PC-9 (cell line): ENCODE measurements around the gene IP6K3. TPM values are rescaled to one million over a fixed set of nuclear protein-coding genes. Genes with fewer than 3 reads are reported as not detected.

Experiments used
- BruUV-seq: library from RNA; stranded (reverse); fragments of 400-500 nt; replicated peaks from 2 replicates; lab custom pipeline; 2021; lab: Mats Ljungman, UMichigan
- CTCF ChIA-PET: fragments of 300-600 bp; sonication (Branson Sonifier 250); formaldehyde crosslinking; loops from one replicate; lab custom pipeline; 2022; ENCODE audit warnings: antibody characterized with exemption; lab: Charles Lee
- POLR2A ChIA-PET: fragments of 300-600 bp; sonication (Branson Sonifier 250); formaldehyde crosslinking; loops from one replicate; lab custom pipeline; 2022; ENCODE audit warnings: antibody characterized with exemption; ENCODE audit not compliant: unreplicated experiment; lab: Charles Lee
- DNase-seq, 2 experiments: peaks; one replicate each; pipeline versions ENCODE4 v3.0.0 to v3.0.0-alpha.2; 2015 to 2022; ENCODE audit warnings: mixed read lengths in 1 of 2
- H2AFZ ChIP-seq: fragments of 200-600 bp; sonication (generic); 2 replicates; pipeline ENCODE4 v1.8.1; 2017; ENCODE audit warnings: antibody characterized with exemption
- H3F3A ChIP-seq: fragments of 200-600 bp; sonication (generic); 2 replicates; pipeline ENCODE4 v1.8.1; 2017; ENCODE audit warnings: antibody characterized with exemption, mild to moderate bottlenecking, low read depth; ENCODE audit not compliant: insufficient read depth
- H3K27ac ChIP-seq: fragments of 200-600 bp; sonication (generic); 2 replicates; pipeline ENCODE4 v1.6.1; 2016; ENCODE audit warnings: mixed run types
- H3K27me3 ChIP-seq: fragments of 200-600 bp; sonication (generic); 2 replicates; pipeline ENCODE4 v1.6.1; 2016; ENCODE audit warnings: low read depth, mixed run types; ENCODE audit not compliant: insufficient read depth
- H3K36me3 ChIP-seq: fragments of 200-600 bp; sonication (generic); 2 replicates; pipeline ENCODE4 v1.6.1; 2016; ENCODE audit warnings: low read depth, mixed run types
- H3K4me1 ChIP-seq: fragments of 200-600 bp; sonication (generic); replicated peaks from 2 replicates; pipeline ENCODE4 v1.6.1; 2016; ENCODE audit warnings: mixed run types; ENCODE audit not compliant: insufficient read depth
- H3K4me2 ChIP-seq: fragments of 200-600 bp; sonication (generic); 2 replicates; pipeline ENCODE4 v1.6.1; 2017; ENCODE audit warnings: mixed run types
- H3K4me3 ChIP-seq: fragments of 200-600 bp; sonication (generic); 2 replicates; pipeline ENCODE4 v1.6.1; 2016; ENCODE audit warnings: mixed run types
- H3K79me2 ChIP-seq: fragments of 200-600 bp; sonication (generic); 2 replicates; pipeline ENCODE4 v1.6.1; 2017; ENCODE audit warnings: low read depth, mixed run types
- H3K9me2 ChIP-seq: fragments of 200-600 bp; sonication (generic); 2 replicates; pipeline ENCODE4 v1.8.1; 2017; ENCODE audit warnings: mild to moderate bottlenecking; ENCODE audit not compliant: insufficient read depth
- H3K9me3 ChIP-seq: fragments of 200-600 bp; sonication (generic); 2 replicates; pipeline ENCODE4 v1.8.1; 2016; ENCODE audit warnings: low read depth; ENCODE audit not compliant: insufficient read depth
- H4K20me1 ChIP-seq: fragments of 200-600 bp; sonication (generic); 2 replicates; pipeline ENCODE4 v1.8.1; 2017; ENCODE audit not compliant: insufficient read depth
- EZH2 ChIP-seq: fragments of 200-600 bp; sonication (generic); IDR thresholded peaks from 2 replicates; pipeline ENCODE4 v1.8.0; 2017; ENCODE audit warnings: antibody characterized with exemption, low read depth
- intact Hi-C: fragments of 100-400 bp; cut with micrococcal nuclease; formaldehyde crosslinking; loops from one replicate; pipeline ENCODE4 v1.10.0; 2022; ENCODE audit not compliant: unreplicated experiment
- total RNA-seq: library from RNA; stranded (reverse); gene quantifications from 2 replicates; pipeline ENCODE4 v1.2.3, GENCODE V29; 2021
- TF ChIP-seq, protein P1 (sequence below): fragments of 200-600 bp; sonication (generic); conservative IDR thresholded peaks from 2 replicates; pipeline ENCODE4 v1.6.1; 2017; ENCODE audit warnings: mixed run types, antibody characterized with exemption, mild to moderate bottlenecking, moderate library complexity

IP6K3 gene
- total RNA-seq, 1 experiment from 2014 or later, result not detected

DNA sequence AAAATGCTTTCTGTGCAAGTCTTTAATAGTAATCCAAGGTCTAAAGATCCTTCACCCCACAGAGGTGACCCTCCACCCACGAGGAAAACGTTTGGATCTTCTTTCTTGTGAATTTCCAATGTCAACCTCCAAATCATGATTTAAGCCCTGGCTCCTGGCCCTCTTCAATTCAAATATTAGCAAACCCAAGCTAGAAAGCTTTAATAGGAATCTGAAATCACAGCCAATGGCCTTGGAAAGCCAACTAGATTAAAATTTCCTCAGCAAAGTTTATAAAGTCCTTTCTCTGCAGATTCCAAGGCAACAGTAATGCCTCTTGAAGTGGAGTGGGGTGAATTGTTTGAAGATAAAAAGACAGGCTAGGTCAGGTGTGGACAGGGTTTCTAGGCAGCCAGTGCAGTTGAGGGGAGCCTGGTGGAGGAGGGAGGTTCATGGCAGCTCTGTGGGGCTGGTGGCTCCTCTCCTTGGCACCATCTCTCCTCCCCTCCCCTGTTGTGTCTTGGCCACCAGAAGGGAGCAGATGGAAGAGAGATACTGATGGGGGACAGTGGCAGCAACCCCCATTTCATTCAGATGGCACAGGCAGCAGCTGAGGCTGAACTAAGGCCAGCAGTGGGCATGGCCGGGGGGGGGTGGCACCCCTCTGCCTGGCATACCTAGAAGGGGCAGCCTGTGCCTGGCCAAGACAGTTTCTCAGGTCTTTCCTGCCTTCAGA is 23.2 kb downstream of the IP6K3 start:
- no peak for TF ChIP-seq EZH2
- TF ChIP-seq, protein P1, sequence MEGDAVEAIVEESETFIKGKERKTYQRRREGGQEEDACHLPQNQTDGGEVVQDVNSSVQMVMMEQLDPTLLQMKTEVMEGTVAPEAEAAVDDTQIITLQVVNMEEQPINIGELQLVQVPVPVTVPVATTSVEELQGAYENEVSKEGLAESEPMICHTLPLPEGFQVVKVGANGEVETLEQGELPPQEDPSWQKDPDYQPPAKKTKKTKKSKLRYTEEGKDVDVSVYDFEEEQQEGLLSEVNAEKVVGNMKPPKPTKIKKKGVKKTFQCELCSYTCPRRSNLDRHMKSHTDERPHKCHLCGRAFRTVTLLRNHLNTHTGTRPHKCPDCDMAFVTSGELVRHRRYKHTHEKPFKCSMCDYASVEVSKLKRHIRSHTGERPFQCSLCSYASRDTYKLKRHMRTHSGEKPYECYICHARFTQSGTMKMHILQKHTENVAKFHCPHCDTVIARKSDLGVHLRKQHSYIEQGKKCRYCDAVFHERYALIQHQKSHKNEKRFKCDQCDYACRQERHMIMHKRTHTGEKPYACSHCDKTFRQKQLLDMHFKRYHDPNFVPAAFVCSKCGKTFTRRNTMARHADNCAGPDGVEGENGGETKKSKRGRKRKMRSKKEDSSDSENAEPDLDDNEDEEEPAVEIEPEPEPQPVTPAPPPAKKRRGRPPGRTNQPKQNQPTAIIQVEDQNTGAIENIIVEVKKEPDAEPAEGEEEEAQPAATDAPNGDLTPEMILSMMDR, result no peak
- Histone ChIP-seq H2AFZ (no peak overlapping the region), H3K9me3 (no peaks in the 10 kb centered on the region), H3K4me2 (no peak overlapping the region), H4K20me1 (no peaks in the 10 kb centered on the region), H3K4me3 (no peak overlapping the region), H3K4me1 (peaks cover 33% of the 10 kb centered on the region), H3K9me2 (no peaks in the 10 kb centered on the region), H3K27me3 (no peaks in the 10 kb centered on the region), H3K27ac (no peak overlapping the region), H3K36me3 (no peaks in the 10 kb centered on the region), H3F3A (peaks cover 9% of the 10 kb centered on the region; the same call in 1 of the 2 replicates), H3K79me2 (no peaks in the 10 kb centered on the region)
- POLR2A ChIA-PET, result no interaction called here
- no peak for DNase-seq
- CTCF ChIA-PET, result no interaction called here
- intact Hi-C loops, result no loop called here
- BruUV-seq, result no TSS peak

DNA sequence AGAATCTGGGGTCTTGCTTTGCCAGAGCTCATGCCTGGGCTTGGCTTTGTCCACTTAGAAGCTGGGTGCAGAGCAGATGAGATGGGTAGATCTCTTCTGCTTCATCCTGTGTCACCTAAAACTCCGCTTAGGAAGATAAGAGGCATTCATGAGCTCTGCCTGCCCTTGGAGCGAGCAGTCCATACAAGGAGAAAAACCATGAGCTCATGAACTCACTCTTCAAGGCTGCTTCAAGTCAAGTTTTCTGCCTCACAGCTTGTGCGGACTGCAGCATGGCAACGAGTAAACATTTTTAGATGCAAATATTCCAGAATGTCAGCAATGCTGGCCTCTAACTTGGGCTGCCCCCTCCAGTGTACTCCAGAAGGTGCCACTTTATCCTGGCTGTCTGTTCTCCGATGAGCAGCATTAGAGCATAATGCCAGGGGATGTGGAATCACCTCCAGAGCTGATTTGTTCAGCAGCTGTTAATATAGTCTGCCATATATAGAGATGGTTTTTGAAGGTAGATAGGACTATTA is 24.5 kb downstream of the IP6K3 start:
- DNase-seq, result no peak
- Histone ChIP-seq H2AFZ (no peak overlapping the region), H3K79me2 (no peaks in the 10 kb centered on the region), H3K4me3 (no peak overlapping the region), H3K4me1 (peaks cover 47% of the 10 kb centered on the region), H3K4me2 (no peak overlapping the region), H3K36me3 (no peaks in the 10 kb centered on the region), H3K27ac (no peak overlapping the region), H3K27me3 (no peaks in the 10 kb centered on the region), H3K9me3 (no peaks in the 10 kb centered on the region), H4K20me1 (no peaks in the 10 kb centered on the region), H3K9me2 (no peaks in the 10 kb centered on the region), H3F3A (peaks cover 22% of the 10 kb centered on the region)
- intact Hi-C loops, result no loop called here
- POLR2A ChIA-PET, result interaction anchor here (0.6 to 0.8 kb wide), 3 partner anchors 9 to 242 kb away, joined by 3 to 31 read pairs (median 5); no protein-coding TSS in a partner anchor
- CTCF ChIA-PET, result interaction anchor here (0.5 kb wide), 1 partner anchor 11 kb away, joined by 3 read pairs; no protein-coding TSS in a partner anchor
- no TSS peak for BruUV-seq
- TF ChIP-seq EZH2, result no peak
- TF ChIP-seq, protein P1, result no peak

GRCh38 chr6:33721508-33721907 is 25.2 kb downstream of the IP6K3 start:
- BruUV-seq, result no TSS peak
- no peak overlapping the region for H3K4me3 ChIP-seq
- intact Hi-C loops, result no loop called here

More at GRCh38 chr6:33721508-33721907, 25.2 kb downstream of the IP6K3 start:
- peaks cover 54% of the 10 kb centered on the region for H3K4me1 ChIP-seq
- H3K79me2 ChIP-seq, result no peaks in the 10 kb centered on the region
- no peaks in the 10 kb centered on the region for H3K36me3 ChIP-seq
- H3F3A ChIP-seq, result peaks cover 27% of the 10 kb centered on the region
- H3K9me2 ChIP-seq, result no peaks in the 10 kb centered on the region
- ChIA-PET CTCF (no interaction called here), POLR2A (interaction anchor here (0.6 to 0.8 kb wide), 2 partner anchors 155 to 242 kb away, joined by 5 to 31 read pairs; no protein-coding TSS in a partner anchor)
- no peaks in the 10 kb centered on the region for H3K27me3 ChIP-seq
- H3K9me3 ChIP-seq, result no peaks in the 10 kb centered on the region
- H3K27ac ChIP-seq, result no peak overlapping the region
- TF ChIP-seq, protein P1, result no peak
- no peak for TF ChIP-seq EZH2
- H4K20me1 ChIP-seq, result no peaks in the 10 kb centered on the region
- no peak for DNase-seq
- no peak overlapping the region for H2AFZ ChIP-seq
- H3K4me2 ChIP-seq, result peak overlapping the region; percentile 42
